Measurements from ENCODE around the gene ITPR1. TPM values are rescaled to one million over a fixed set of nuclear protein-coding genes. Genes with fewer than 3 reads are reported as not detected.
A peak's percentile ranks its signal among the peaks of the same experiment; 100 is the strongest.

Gene ITPR1
- polyA plus RNA-seq, 2 of the 4 experiments (the other 2 are of a cell fraction) = 2.8 to 9.6 TPM

DNA sequence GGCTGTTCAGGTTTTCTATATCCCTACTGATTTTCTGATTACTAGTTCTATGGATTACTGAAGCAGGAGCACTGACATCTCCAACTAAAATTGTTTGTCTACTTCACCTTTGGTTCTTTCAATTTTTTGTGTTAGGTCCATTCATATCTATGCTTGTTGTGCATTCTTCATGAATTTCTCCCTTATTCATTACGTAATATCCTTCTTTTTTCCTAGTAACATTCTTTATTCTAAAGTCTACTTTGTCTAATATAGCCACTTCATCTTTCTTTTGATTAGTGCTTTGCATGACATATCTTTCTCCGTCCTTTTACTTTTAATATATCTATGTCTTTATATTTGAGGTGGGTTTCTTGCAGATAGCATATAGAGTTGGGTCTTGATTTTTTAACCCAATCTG is 369.8 kb downstream of the ITPR1 start:
- ATAC-seq = no peak
- WGBS (ENCODE audit: missing lambda C conversion rate) = 62% methylated on average over 2 of the region's 2 CpGs
- no peak for DNase-seq (ENCODE audit: low read depth in 1 of 2, low spot score in 1 of 2)
- ChIA-PET POLR2A (no interaction called here), CTCF (no interaction called here)
- TF ChIP-seq CHD4 (IDR thresholded peaks at IDR 0.05; ENCODE audit: borderline replicate concordance) = no peak
- Histone ChIP-seq H3K9me3 (peaks cover 11% of the 10 kb centered on the region), H3K27ac (no peak overlapping the region), H3K4me2 (no peak overlapping the region), H3K4me3 (no peak overlapping the region), H3K4me1 (peaks cover 16% of the 10 kb centered on the region)
- FAIRE-seq = no peak

DNA sequence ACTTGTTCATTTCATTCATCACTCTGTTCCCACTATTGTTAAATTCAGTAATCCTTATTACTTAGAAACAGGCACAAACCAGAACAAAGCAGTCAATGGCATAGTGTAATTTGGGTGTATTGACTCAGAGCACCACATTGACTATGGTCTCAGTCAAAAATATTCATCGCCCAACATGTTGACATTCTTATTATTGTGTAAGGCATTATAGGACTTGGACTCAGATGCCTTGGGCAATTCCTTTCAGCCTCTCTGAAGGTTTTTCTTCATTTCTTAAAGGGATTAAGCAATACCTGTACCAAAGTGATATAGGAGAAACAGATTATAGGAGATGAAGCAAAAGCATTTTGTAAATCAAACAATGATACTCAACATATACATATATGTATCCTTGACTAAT is 371.4 kb downstream of the ITPR1 start:
- WGBS (ENCODE audit: missing lambda C conversion rate) = 87% methylated on average over 1 of the region's 1 CpG
- CTCF ChIA-PET = no interaction called here

GRCh38 chr3:4865714-4866113 is 372.6 kb downstream of the ITPR1 start:
- POLR2A ChIA-PET = no interaction called here
- no peak for ATAC-seq
- H3K4me3 ChIP-seq = no peak overlapping the region
- H3K9me3 ChIP-seq = peaks cover 4% of the 10 kb centered on the region; the same call in 1 of the 3 replicates
- TF ChIP-seq ELK1 (IDR thresholded peaks at IDR 0.05; ENCODE audit: low read depth, low read length) = no peak
- TF ChIP-seq FOSB (CRISPR knock-in tag; IDR thresholded peaks at IDR 0.05) = no peak
- TF ChIP-seq EHMT2 (IDR thresholded peaks at IDR 0.05; ENCODE audit: low read depth) = no peak
- no peak for TF ChIP-seq RFX5 (IDR thresholded peaks at IDR 0.05)
- TF ChIP-seq CEBPB (IDR thresholded peaks at IDR 0.05) = no peak
- no peak for TF ChIP-seq E2F6 (IDR thresholded peaks at IDR 0.05; ENCODE audit: borderline replicate concordance, low read depth)
- TF ChIP-seq MAX (IDR thresholded peaks at IDR 0.05) = no peak
- H3K4me1 ChIP-seq = peaks cover 21% of the 10 kb centered on the region
- no peak overlapping the region for H3K27ac ChIP-seq
- no peak for FAIRE-seq
- no peak for DNase-seq (ENCODE audit: low read depth in 1 of 2, low spot score in 1 of 2)
- CTCF ChIA-PET = no interaction called here
- 98% methylated on average over 2 of the region's 2 CpGs for WGBS (ENCODE audit: missing lambda C conversion rate)
- H3K4me2 ChIP-seq = no peak overlapping the region

More for the DNA sequence above, 371.4 kb downstream of the ITPR1 start:
- Histone ChIP-seq H3K9me3 (peaks cover 11% of the 10 kb centered on the region), H3K4me1 (peaks cover 21% of the 10 kb centered on the region), H3K4me3 (no peak overlapping the region), H3K27ac (no peak overlapping the region), H3K4me2 (no peak overlapping the region)
- POLR2A ChIA-PET = no interaction called here
- no peak for TF ChIP-seq JUNB (IDR thresholded peaks at IDR 0.05)
- no peak for TF ChIP-seq FOSL2 (IDR thresholded peaks at IDR 0.05)
- TF ChIP-seq FOSL2 (CRISPR knock-in tag; IDR thresholded peaks at IDR 0.05) = no peak
- no peak for TF ChIP-seq HOXA7 (CRISPR knock-in tag; IDR thresholded peaks at IDR 0.05)
- FAIRE-seq = no peak
- no peak for DNase-seq (ENCODE audit: low read depth in 1 of 2, low spot score in 1 of 2)
- no peak for ATAC-seq

- TF ChIP-seq FOXS1 (CRISPR knock-in tag; IDR thresholded peaks at IDR 0.05) (no peak), NPAS2 (CRISPR knock-in tag; IDR thresholded peaks at IDR 0.05; ENCODE audit: borderline replicate concordance) (no peak), CBX8 (IDR thresholded peaks at IDR 0.05) (no peak), CHD4 (IDR thresholded peaks at IDR 0.05; ENCODE audit: borderline replicate concordance) (no peak), RARB (CRISPR knock-in tag; IDR thresholded peaks at IDR 0.05) (no peak), ELK1 (IDR thresholded peaks at IDR 0.05; ENCODE audit: low read depth, low read length) (no peak), TFCP2L1 (CRISPR knock-in tag; IDR thresholded peaks at IDR 0.05) (no peak), ZFP36 (IDR thresholded peaks at IDR 0.05; ENCODE audit: borderline replicate concordance, partially characterized antibody) (no peak), MAX (IDR thresholded peaks at IDR 0.05) (no peak), FOSL2 (IDR thresholded peaks at IDR 0.05) (no peak), FOSL2 (CRISPR knock-in tag; IDR thresholded peaks at IDR 0.05) (no peak), EHMT2 (IDR thresholded peaks at IDR 0.05; ENCODE audit: low read depth) (no peak), KDM5A (IDR thresholded peaks at IDR 0.05) (no peak), CEBPB (IDR thresholded peaks at IDR 0.05) (no peak), MAFK (IDR thresholded peaks at IDR 0.05; ENCODE audit: partially characterized antibody) (no peak), SREBF2 (IDR thresholded peaks at IDR 0.05) (no peak), HEYL (CRISPR knock-in tag; IDR thresholded peaks at IDR 0.05) (no peak), EP300 (IDR thresholded peaks at IDR 0.05) (no peak), JUN (IDR thresholded peaks at IDR 0.05) (no peak), ZC3H11A (IDR thresholded peaks at IDR 0.05) (no peak)
- 35% methylated on average over 6 of the region's 6 CpGs for WGBS (ENCODE audit: missing lambda C conversion rate)
- peak overlapping the region; percentile 77 to 92 for H3K27ac ChIP-seq
- no peak for ATAC-seq
- no peak for FAIRE-seq
- CTCF ChIA-PET = interaction anchor here (1.0 to 1.6 kb wide), 4 partner anchors 12 to 159 kb away, joined by 3 to 5 read pairs (median 4); no protein-coding TSS in a partner anchor
- H3K4me1 ChIP-seq = peaks cover 21% of the 10 kb centered on the region
- POLR2A ChIA-PET = interaction anchor here (0.7 to 0.8 kb wide), 2 partner anchors 122 to 146 kb away, joined by 3 read pairs; no protein-coding TSS in a partner anchor
- peaks cover under 1% of the 10 kb centered on the region; the same call in 1 of the 3 replicates for H3K9me3 ChIP-seq
- DNase-seq (ENCODE audit: low read depth in 1 of 2, low spot score in 1 of 2) = peak in 1 of 2 experiments; percentile 63
- H3K4me2 ChIP-seq = peak overlapping the region; percentile 78
- H3K4me3 ChIP-seq = peak overlapping the region; percentile 46; the same call in 2 of the 3 replicates
These were observed 373.7 kb downstream of the ITPR1 start for GRCh38 chr3:4866866-4867265.
